Brain microvascular endothelial cell (primary cell): ENCODE measurements around the gene SC5D.

Experiments used
- DNase-seq: peaks from one replicate; pipeline ENCODE4 v3.0.0-alpha.2; 2020
- H3K27ac ChIP-seq: fragments of 250-450 bp; sonication (Bioruptor Pico); 2 replicates; pipeline ENCODE4 v1.5.1; 2020; ENCODE audit warnings: mild to moderate bottlenecking, moderate library complexity
- H3K27me3 ChIP-seq: fragments of 250-450 bp; sonication (Bioruptor Pico); replicated peaks from 2 replicates; pipeline ENCODE4 v1.5.1; 2020; ENCODE audit warnings: mild to moderate bottlenecking
- H3K36me3 ChIP-seq: fragments of 250-450 bp; sonication (Bioruptor Pico); replicated peaks from 2 replicates; pipeline ENCODE4 v1.5.1; 2020; ENCODE audit warnings: mild to moderate bottlenecking
- H3K4me3 ChIP-seq: 2 replicates; pipeline ENCODE4 v1.5.1; 2011; ENCODE audit warnings: low read depth, mild to moderate bottlenecking, control low read depth, low read length, moderate library complexity
- in situ Hi-C: cut with HindIII; loops from 2 replicates; pipeline ENCODE4 v1.10.0; 2017; ENCODE audit warnings: low sequenced_read_pairs, low pct_ligation_motif_present
- TF ChIP-seq, protein P1 (sequence below): IDR thresholded peaks from 2 replicates; pipeline ENCODE4 v1.5.1; 2011; ENCODE audit warnings: low read depth, mild to moderate bottlenecking, moderate library complexity, low read length, control low read depth, inconsistent platforms; ENCODE audit errors: missing control alignments

The SC5D gene

DNA sequence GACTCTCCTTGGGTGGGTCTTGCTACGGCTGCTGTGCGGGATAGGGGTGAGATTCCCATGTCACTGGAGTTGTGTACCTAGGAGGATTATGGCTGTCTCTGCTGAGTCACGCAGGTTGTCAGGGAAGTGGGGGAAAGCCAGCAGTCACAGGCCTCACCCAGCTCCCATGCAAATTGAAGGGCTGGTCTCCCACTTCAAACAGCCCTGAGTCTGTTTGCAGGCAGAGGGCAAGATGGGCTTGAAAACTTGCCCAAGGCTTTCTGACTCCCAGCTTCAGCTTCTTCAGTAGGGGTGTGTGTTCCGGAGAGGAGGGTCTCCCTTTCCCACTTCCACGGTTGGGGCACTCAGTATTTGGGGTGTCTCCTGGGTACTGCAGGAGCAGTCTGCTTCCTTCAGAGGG is 10.9 kb upstream of the SC5D start:
- in situ Hi-C loops: no loop called here
- Histone ChIP-seq H3K27me3 (peaks cover 12% of the 10 kb centered on the region), H3K4me3 (no peak overlapping the region), H3K36me3 (no peaks in the 10 kb centered on the region), H3K27ac (no peak overlapping the region)
- no peak for DNase-seq
- TF ChIP-seq, protein P1, sequence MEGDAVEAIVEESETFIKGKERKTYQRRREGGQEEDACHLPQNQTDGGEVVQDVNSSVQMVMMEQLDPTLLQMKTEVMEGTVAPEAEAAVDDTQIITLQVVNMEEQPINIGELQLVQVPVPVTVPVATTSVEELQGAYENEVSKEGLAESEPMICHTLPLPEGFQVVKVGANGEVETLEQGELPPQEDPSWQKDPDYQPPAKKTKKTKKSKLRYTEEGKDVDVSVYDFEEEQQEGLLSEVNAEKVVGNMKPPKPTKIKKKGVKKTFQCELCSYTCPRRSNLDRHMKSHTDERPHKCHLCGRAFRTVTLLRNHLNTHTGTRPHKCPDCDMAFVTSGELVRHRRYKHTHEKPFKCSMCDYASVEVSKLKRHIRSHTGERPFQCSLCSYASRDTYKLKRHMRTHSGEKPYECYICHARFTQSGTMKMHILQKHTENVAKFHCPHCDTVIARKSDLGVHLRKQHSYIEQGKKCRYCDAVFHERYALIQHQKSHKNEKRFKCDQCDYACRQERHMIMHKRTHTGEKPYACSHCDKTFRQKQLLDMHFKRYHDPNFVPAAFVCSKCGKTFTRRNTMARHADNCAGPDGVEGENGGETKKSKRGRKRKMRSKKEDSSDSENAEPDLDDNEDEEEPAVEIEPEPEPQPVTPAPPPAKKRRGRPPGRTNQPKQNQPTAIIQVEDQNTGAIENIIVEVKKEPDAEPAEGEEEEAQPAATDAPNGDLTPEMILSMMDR: no peak

DNA sequence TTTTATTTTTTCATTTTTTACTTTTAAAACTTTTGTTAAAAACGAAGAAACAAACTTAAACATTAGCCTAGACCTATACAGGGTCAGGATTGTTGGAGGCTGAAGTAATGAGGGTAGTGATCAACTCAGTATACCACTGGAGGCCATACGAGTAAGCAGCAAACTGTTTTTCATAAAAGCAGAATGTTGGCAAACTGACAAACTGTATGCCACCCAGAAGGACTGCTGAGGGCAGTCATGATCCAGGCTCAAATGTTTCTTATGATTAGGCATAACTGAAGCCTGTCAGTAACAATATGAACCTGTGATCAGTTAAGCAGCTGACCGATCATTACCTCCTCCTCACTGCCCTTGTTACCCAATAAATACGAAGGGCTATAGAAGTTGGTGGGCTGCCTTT is 10.2 kb upstream of the SC5D start:
- no peak overlapping the region for H3K27ac ChIP-seq
- TF ChIP-seq, protein P1: no peak
- DNase-seq: no peak
- in situ Hi-C loops: no loop called here
- peaks cover 12% of the 10 kb centered on the region for H3K27me3 ChIP-seq
- no peak overlapping the region for H3K4me3 ChIP-seq
- H3K36me3 ChIP-seq: no peaks in the 10 kb centered on the region

DNA sequence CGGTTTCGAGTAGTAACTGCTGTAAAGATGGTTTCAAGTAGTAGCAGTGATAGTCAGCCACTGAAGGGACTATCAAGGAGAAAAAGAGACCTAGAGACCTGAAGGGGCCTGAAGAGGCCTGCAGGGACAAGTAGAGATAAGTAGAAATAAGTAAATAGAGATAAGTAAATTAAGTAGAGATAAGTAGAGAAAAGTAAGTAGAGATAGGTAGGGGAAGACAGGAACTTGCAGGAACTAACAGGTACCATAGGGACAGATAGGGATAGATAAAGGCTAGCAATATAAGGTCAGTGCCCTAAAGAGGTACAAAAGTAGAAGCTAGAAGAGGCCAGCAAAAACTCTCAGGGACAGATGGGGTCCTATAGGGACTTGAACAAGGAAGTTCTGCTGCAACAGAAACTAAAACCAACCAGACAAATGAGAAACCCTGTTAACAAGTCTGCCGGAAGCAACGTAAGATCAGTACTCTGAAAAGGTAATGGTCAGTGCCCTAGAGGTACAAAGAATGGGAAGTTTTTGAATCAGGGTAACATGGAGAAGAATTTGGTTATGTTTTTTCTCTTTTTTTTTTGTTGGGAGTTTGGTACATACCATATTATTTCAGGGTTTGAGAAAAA is 9.6 kb upstream of the SC5D start:
- peaks cover 12% of the 10 kb centered on the region for H3K27me3 ChIP-seq
- H3K27ac ChIP-seq: no peak overlapping the region
- no peaks in the 10 kb centered on the region for H3K36me3 ChIP-seq
- no peak overlapping the region for H3K4me3 ChIP-seq
- TF ChIP-seq, protein P1: no peak
- in situ Hi-C loops: no loop called here
- DNase-seq: no peak

DNA sequence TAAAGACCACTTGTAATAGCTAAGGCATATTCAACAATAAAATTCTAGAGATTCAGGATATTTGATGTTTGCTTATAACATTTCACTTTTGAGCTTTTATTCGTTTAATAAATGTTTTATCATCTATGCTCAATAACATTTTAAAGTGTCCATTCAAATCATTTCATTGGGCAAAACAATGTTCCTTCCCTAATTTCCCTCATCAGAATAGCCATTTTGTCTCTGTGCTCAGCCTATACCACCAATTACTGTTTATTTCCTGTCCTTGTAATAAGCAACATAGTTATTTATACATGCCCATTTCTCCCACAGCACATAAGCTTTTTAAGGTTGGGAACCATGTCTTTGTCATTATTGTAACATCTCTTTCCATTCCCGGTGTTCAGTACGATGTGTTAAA is 1.3 kb upstream of the SC5D start:
- no peak for DNase-seq
- Histone ChIP-seq H3K4me3 (no peak overlapping the region), H3K27me3 (no peaks in the 10 kb centered on the region), H3K36me3 (no peaks in the 10 kb centered on the region), H3K27ac (no peak overlapping the region)
- TF ChIP-seq, protein P1: no peak
- in situ Hi-C loops: no loop called here

DNA sequence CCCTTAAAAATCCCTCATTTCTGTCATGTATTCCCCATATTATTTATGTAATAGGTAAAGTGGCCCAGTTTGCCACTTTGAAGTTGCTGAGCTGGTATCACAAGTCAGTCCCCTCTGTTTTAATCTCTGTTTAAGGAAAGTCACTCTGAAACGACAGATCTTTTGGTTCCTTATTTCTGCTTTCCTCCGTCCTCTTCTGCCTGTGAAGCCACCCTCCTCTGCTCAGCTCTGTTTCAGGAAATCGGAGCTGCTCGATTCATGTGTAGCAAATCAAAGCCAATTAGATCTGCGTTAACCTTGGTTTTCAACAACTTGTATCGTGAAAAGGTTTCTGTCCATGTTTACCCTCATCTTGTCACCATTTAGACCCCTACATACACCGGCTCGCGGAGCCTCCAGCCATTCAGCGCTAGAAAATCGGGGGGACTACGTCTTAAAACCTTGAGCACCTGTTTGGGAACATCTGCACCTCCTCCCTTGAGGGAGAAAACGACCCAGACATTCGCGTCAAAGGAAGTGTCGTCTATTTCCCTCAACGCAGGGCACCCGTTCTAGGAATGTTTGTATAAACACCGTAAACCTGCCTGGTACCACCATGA is 576 bp upstream of the SC5D start:
- in situ Hi-C loops: no loop called here
- no peaks in the 10 kb centered on the region for H3K36me3 ChIP-seq
- TF ChIP-seq, protein P1: no peak
- H3K4me3 ChIP-seq: peak overlapping the region; percentile 91
- DNase-seq: no peak
- no peaks in the 10 kb centered on the region for H3K27me3 ChIP-seq
- H3K27ac ChIP-seq: no peak overlapping the region

DNA sequence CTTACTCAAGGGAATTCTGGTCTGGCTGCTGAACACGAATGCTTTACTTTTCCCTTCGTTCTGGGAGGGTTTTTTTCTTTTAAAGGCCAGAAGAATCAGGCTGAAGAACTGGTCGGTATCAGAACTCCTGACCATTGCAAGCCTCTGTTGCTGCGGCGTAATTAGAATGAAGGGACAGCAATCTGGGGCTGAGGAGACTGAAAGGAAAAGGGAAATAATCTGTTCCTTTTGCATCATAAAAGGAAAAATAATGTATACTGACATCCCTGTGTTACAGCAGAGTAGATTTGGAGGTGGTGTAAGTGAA is 670 bp downstream of the SC5D start:
- TF ChIP-seq, protein P1: no peak
- Histone ChIP-seq H3K4me3 (peak overlapping the region; percentile 91), H3K27me3 (no peaks in the 10 kb centered on the region), H3K36me3 (no peaks in the 10 kb centered on the region), H3K27ac (peak overlapping the region; percentile 30)
- in situ Hi-C loops: no loop called here
- DNase-seq: no peak
